Measurements from ENCODE around the gene INF2.

The INF2 gene

DNA sequence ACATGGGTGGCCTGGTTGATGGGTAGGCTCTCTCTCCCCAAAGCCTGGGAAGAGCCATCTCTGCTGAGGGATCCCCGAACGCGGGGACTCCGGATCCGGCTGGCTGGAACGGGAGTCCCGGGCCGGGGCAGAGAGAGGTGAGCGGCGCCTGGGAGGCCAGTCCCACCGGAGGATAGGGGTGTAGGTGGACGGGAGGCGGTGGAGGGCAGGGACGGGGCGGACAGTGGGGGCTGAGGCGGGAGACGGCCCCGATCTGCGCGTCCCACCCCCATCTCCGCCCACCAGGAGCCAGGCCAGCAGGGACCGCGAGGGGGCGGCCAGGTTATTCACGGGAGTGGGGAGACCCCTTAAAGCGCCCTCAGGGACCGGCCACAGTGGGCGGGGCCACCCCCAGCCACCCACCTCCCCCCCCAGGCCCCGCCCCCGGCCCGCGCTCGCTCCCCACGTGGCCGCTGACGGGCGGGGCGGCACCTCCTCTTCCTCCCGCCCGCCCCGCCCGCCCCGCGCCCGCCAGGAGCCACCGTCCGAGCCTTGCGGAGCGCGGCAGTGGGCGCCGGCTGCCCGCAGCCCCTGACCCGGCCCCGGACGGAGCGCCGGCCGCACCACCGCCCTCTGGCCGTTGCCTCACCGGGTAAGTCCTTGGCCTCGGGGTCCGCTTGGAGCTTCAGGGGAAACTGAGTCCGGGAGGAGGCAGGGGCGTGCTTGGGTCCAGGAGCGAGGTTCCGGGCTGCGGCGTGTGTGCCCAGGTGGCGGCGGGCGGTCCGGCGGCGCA lies at the start of gene INF2:
Gene INF2 (plus strand): TSS at position 510 of the 772 bp plus-strand sequence. CDS start 11,748 bp downstream, outside the sequence.
- Histone ChIP-seq H3K27ac (ENCODE audit: low read length) (no peak within 1 kb of the TSS), H3K36me3 (ENCODE audit: insufficient read depth, low read depth, low read length) (no peaks in the 10 kb centered on the region), H3K9ac (ENCODE audit: low read depth, low read length) (peak within 1 kb of the TSS; percentile 78), H3K4me1 (ENCODE audit: insufficient read depth, low read length) (peaks cover 9% of the 10 kb centered on the region; the same call in 1 of the 2 replicates), H3K9me3 (ENCODE audit: insufficient read depth, low read depth, low read length) (no peaks in the 10 kb centered on the region), H3K27me3 (ENCODE audit: insufficient read depth, low read length) (no peaks in the 10 kb centered on the region; the same call in 1 of the 2 replicates), H3K4me3 (ENCODE audit: low read length) (peak within 1 kb of the TSS; percentile 78)

DNA sequence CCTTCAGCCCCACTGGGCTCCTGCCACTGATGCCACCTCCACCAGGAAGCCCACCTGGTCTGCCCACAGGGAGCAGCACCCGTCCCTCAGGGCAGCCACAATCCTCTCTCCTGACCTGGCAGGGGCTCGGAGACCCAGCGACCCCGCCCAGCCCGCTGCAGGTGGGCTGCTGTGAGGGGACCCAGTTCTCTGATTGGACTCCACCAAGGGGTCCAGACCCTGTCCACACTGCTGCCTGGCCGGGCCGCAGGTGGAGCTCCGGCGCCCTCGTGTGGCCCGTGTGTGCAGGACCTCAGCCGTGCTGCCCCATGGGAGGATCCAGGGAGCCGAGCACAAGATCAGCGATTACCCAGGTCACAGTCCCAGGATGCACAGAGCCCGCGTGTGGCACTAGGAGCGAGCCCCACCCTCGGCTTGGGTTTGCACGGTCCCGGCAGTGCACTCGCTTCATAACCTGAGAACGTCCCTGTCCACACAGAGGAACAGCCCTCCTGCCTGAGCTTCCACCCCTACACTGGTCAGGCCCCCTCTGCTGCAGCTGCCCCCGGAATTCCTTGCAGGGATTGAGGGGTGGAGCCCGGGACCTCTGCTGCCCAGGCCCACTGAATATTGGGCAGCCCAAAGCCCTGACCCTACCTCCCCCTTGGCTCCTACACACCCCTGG lies 49.4 kb upstream of the INF2 start:
- no peak overlapping the region for H3K9ac ChIP-seq (ENCODE audit: low read depth, low read length)
- H3K36me3 ChIP-seq (ENCODE audit: insufficient read depth, low read depth, low read length): no peaks in the 10 kb centered on the region
- no peak overlapping the region for H3K27ac ChIP-seq (ENCODE audit: low read length)
- no peaks in the 10 kb centered on the region for H3K4me1 ChIP-seq (ENCODE audit: insufficient read depth, low read length)
- no peaks in the 10 kb centered on the region for H3K27me3 ChIP-seq (ENCODE audit: insufficient read depth, low read length)
- H3K4me3 ChIP-seq (ENCODE audit: low read length): peak overlapping the region; percentile 38; the same call in 1 of the 2 replicates
- no peaks in the 10 kb centered on the region for H3K9me3 ChIP-seq (ENCODE audit: insufficient read depth, low read depth, low read length)

DNA sequence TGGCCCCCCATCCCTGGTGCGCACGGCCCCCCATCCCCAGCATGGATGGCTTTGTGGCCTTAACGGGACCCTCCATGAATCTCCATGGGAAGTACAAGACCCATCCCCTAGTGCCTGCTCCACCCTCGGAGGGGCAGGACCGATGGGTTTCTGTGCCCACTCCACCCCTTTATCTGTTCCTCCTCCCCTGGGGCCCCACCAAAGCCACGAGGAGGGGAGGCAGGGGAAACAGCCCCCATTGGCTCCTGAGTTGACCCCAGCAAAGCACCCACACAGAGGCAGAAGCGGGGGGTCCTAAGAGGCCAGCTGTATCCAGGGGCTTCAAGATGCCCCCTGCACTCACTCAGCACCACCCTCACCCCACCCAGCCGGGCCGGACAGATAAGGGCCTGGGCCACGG lies 48.7 kb upstream of the INF2 start:
- Histone ChIP-seq H3K9ac (ENCODE audit: low read depth, low read length) (no peak overlapping the region), H3K27me3 (ENCODE audit: insufficient read depth, low read length) (no peaks in the 10 kb centered on the region), H3K4me3 (ENCODE audit: low read length) (no peak overlapping the region), H3K4me1 (ENCODE audit: insufficient read depth, low read length) (no peaks in the 10 kb centered on the region), H3K36me3 (ENCODE audit: insufficient read depth, low read depth, low read length) (no peaks in the 10 kb centered on the region), H3K27ac (ENCODE audit: low read length) (no peak overlapping the region), H3K9me3 (ENCODE audit: insufficient read depth, low read depth, low read length) (no peaks in the 10 kb centered on the region)

DNA sequence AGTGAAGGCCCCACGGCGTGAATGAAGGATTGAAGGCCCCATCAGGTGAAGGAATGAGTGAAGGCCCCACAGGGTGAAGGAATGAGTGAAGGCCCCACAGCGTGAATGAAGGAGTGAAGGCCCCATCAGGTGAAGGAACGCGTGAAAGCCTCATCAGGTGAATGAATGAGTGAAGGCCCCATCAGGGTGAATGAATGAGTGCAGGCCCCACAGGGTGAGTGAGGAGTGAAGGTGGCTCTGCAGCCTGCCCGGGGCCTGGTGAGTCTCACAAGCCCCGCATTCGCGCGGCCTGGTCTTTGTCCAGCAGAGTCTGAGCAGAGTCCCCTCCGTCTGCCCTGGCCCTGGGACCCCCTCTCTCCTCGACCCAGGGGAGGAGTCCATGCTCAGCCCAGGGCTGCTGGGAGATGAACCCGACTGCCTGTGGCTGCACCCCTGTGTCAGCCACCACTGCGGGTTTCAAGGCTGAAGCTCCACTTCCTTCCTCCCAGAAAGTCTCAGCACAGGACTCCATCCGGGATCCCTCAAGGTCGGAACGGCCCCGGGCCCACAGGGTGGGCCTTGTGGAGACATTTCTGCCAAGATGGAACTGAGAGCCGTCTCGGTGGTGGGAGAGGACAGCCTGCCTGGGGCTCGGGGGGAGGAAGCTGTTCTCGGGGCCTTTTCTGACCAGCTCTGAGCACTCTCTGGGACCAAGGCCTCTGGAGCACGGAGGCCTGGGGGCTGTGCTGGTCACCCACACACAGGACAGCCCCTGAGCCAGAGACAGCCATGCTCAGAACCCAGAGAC lies 47.5 kb upstream of the INF2 start:
- no peak overlapping the region for H3K4me3 ChIP-seq (ENCODE audit: low read length)
- H3K36me3 ChIP-seq (ENCODE audit: insufficient read depth, low read depth, low read length): no peaks in the 10 kb centered on the region
- no peak overlapping the region for H3K27ac ChIP-seq (ENCODE audit: low read length)
- no peaks in the 10 kb centered on the region for H3K27me3 ChIP-seq (ENCODE audit: insufficient read depth, low read length)
- H3K9me3 ChIP-seq (ENCODE audit: insufficient read depth, low read depth, low read length): no peaks in the 10 kb centered on the region
- no peak overlapping the region for H3K9ac ChIP-seq (ENCODE audit: low read depth, low read length)
- no peaks in the 10 kb centered on the region for H3K4me1 ChIP-seq (ENCODE audit: insufficient read depth, low read length)

DNA sequence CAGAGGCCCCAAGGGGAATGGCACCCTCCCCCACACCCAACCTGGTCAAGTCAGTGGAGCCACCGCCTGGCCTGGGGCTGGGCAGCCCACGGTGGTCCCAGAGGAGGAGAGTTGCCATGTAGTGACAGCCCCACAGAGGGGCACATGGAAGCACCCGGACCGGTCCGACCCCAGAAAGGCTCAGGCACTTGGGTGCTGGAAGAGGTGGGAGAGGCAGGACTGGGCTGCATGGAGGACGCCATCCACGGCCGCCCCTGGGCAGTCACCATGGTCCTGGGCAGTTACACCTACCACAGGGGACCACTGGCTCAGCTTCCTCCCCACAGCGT lies 46.9 kb upstream of the INF2 start:
- Histone ChIP-seq H3K4me1 (ENCODE audit: insufficient read depth, low read length) (no peaks in the 10 kb centered on the region), H3K9ac (ENCODE audit: low read depth, low read length) (no peak overlapping the region), H3K36me3 (ENCODE audit: insufficient read depth, low read depth, low read length) (no peaks in the 10 kb centered on the region), H3K27me3 (ENCODE audit: insufficient read depth, low read length) (no peaks in the 10 kb centered on the region), H3K9me3 (ENCODE audit: insufficient read depth, low read depth, low read length) (no peaks in the 10 kb centered on the region), H3K27ac (ENCODE audit: low read length) (no peak overlapping the region), H3K4me3 (ENCODE audit: low read length) (no peak overlapping the region)

DNA sequence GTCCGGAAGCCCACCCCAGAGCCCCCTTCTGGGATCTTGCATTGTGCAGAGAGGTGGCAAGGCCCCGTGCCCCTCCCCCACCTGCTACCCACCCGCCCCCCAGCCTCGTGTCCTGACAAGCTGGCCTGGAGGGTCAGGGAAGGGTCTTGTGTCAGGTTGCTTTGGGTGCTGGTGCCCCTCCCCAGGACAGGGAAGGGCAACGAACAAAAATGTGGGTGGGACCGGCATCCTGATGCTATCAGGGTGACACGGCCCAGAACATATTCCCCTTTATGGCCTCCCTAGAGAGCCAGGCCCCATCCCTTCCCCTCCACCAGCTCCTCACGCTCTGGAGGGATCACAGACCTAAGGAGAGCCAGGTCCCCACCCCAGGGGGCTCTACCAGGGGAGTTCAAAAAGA lies 46.1 kb upstream of the INF2 start:
- Histone ChIP-seq H3K27ac (ENCODE audit: low read length) (no peak overlapping the region), H3K4me3 (ENCODE audit: low read length) (no peak overlapping the region), H3K9ac (ENCODE audit: low read depth, low read length) (no peak overlapping the region), H3K27me3 (ENCODE audit: insufficient read depth, low read length) (no peaks in the 10 kb centered on the region), H3K9me3 (ENCODE audit: insufficient read depth, low read depth, low read length) (no peaks in the 10 kb centered on the region), H3K36me3 (ENCODE audit: insufficient read depth, low read depth, low read length) (no peaks in the 10 kb centered on the region), H3K4me1 (ENCODE audit: insufficient read depth, low read length) (no peaks in the 10 kb centered on the region)

DNA sequence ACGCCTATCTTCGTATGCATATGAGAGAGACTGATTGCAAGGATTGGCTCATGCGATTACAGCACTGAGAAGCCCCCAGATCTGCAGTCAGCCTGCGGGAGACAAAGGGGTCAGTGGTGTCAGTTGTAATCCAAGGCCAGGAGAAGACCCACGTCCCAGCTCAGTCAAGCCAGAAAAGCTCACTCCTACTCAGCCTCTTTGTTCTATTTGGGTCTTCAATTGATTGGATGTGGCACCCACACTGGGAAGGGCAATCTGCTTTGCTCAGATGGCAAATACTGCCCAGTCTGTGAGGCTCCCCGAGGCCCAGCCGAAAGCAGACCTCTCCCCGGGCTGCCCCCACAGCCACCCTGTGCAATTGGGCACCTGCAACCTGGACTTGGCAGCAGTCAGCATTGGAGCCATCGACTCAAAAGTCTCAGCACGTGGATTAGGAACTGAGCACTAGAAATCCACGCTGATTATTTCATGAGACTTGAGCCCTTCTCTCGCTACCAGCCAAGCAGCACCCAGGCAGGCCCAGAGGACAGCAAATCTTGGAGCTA lies 45.3 kb upstream of the INF2 start:
- H3K27ac ChIP-seq (ENCODE audit: low read length): no peak overlapping the region
- H3K9ac ChIP-seq (ENCODE audit: low read depth, low read length): no peak overlapping the region
- no peaks in the 10 kb centered on the region for H3K4me1 ChIP-seq (ENCODE audit: insufficient read depth, low read length)
- H3K4me3 ChIP-seq (ENCODE audit: low read length): no peak overlapping the region
- peaks cover 2% of the 10 kb centered on the region; the same call in 1 of the 2 replicates for H3K27me3 ChIP-seq (ENCODE audit: insufficient read depth, low read length)
- H3K36me3 ChIP-seq (ENCODE audit: insufficient read depth, low read depth, low read length): no peaks in the 10 kb centered on the region
- H3K9me3 ChIP-seq (ENCODE audit: insufficient read depth, low read depth, low read length): no peaks in the 10 kb centered on the region

DNA sequence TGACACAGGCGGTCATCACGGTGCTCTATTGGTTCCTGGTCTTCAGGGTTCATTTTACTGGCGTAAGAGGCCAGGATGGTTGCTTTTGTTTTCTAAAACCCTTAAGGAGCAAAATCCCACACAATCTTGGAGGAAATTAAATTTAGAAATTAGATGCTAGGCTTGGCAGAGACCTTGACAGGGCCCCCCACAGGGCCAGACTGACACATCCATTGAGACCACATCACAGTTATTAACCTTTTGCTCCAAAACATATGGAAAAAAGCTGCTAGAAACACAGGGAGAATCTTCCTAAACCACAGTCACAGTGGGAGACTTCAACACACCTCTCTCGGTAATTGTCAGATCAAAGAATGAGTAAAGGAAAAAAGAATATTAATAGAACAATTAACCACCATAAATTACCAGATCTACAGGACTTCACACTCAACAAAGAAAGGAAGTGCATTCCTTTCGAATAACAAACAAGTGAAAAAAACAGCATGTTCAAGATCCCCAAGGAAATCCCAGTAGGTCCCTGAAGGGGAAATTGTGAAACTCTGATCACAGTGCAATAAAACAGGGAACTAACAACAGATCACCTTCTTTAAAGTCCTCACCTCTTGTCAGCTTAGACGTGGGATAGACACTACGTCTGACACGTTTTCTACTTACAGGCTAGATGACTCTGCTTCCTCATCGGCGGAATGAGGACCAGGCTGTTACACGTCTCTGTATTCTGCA lies 44.6 kb upstream of the INF2 start:
- H3K4me3 ChIP-seq (ENCODE audit: low read length): no peak overlapping the region
- H3K9me3 ChIP-seq (ENCODE audit: insufficient read depth, low read depth, low read length): no peaks in the 10 kb centered on the region
- peaks cover 9% of the 10 kb centered on the region for H3K27me3 ChIP-seq (ENCODE audit: insufficient read depth, low read length)
- H3K27ac ChIP-seq (ENCODE audit: low read length): no peak overlapping the region
- H3K4me1 ChIP-seq (ENCODE audit: insufficient read depth, low read length): no peaks in the 10 kb centered on the region
- H3K36me3 ChIP-seq (ENCODE audit: insufficient read depth, low read depth, low read length): no peaks in the 10 kb centered on the region
- no peak overlapping the region for H3K9ac ChIP-seq (ENCODE audit: low read depth, low read length)

DNA sequence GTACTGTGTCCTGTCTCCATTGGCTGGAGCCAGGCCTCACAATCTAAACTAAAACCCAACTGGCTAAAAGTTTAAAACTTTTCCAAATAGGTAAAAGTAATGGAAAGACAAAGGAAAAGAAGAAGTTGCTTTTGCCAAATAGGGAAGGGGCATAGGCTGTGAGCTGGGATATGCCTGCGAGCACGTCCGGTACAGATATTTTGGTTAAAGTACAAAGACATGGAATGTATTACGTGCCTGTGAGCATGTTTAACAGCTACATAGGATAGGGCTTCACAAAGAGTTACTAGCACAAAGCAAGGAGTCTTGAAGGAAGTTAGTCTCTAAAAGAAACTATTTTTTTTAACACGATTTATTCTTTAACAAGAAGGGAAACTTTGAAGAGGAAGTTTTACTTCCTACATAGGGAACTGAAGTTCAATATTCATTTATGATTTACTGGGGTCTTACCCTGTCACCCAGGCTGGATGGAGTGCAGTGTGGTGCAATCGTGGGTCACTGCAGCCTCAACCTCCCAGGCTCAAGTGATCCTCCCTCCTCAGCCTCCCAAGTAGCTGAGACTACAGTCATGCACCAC lies 41.9 kb upstream of the INF2 start:
- Histone ChIP-seq H3K36me3 (ENCODE audit: insufficient read depth, low read depth, low read length) (no peaks in the 10 kb centered on the region), H3K27ac (ENCODE audit: low read length) (no peak overlapping the region), H3K9ac (ENCODE audit: low read depth, low read length) (no peak overlapping the region), H3K27me3 (ENCODE audit: insufficient read depth, low read length) (peaks cover 11% of the 10 kb centered on the region), H3K9me3 (ENCODE audit: insufficient read depth, low read depth, low read length) (peaks cover 4% of the 10 kb centered on the region), H3K4me1 (ENCODE audit: insufficient read depth, low read length) (no peaks in the 10 kb centered on the region), H3K4me3 (ENCODE audit: low read length) (no peak overlapping the region)

DNA sequence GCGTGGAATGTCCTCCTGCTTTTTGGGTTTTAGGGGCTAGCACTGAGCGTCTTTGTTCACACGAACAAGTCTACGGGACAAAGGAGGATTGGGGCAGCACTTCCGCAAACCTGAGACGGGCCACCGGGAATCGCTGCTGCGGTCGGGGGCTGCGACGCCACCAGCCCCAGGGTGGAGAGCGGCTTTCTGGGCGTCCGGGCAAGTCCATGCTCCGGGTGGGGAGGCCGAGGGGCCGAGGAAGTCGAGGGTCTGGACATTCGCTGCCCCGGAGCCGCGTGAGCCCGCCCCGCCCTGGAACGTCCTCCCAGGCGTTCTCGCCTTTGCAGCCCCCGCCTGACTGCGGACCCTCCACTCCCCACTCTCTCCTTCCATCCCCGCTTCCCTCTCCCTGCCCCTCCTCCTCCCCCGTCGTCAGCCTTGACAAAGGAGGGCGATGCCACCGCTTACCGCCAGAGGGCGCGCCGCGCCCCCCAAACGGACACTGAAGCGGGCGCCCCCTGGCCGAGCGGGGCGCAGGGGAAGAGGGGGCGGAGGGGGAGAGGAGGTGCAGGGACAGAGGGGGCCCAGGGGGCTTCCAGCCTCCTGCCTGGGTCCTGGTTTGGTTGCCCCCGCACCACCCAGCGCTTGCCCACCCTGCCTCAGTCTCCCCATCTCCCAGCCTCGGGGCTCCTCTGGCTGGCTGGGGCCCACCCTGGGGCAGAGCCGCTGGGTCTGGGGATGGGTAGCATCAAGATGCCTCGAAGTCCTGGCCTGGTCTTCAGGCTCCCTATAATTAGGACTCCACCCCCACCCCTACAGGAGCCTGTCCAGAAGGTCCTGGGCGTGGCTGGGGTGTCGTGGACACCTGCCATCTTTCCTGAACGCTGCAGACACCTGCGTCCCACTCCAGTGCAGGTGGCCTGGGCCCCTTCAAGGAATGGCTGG lies 39.1 kb upstream of the INF2 start:
- Histone ChIP-seq H3K27ac (ENCODE audit: low read length) (no peak overlapping the region), H3K4me1 (ENCODE audit: insufficient read depth, low read length) (no peaks in the 10 kb centered on the region), H3K9me3 (ENCODE audit: insufficient read depth, low read depth, low read length) (peaks cover 22% of the 10 kb centered on the region), H3K36me3 (ENCODE audit: insufficient read depth, low read depth, low read length) (no peaks in the 10 kb centered on the region), H3K9ac (ENCODE audit: low read depth, low read length) (peak overlapping the region; percentile 75; the same call in 1 of the 2 replicates), H3K27me3 (ENCODE audit: insufficient read depth, low read length) (peaks cover 11% of the 10 kb centered on the region), H3K4me3 (ENCODE audit: low read length) (peak overlapping the region; percentile 80)

Data from iPS-20b (cell line).